Breast epithelium (tissue), 3 donors: ENCODE results near the gene MCUB.

Experiments used
- CTCF ChIP-seq, 3 donors: fragments of 450-650 bp; IDR thresholded peaks; one replicate each; pipeline ENCODE4 v1.5.1; 2016 to 2017; ENCODE audit warnings: antibody characterized with exemption in 3 of 3, mild to moderate bottlenecking in 3 of 3, moderate library complexity in 3 of 3
- POLR2A ChIP-seq: fragments of 450-650 bp; IDR thresholded peaks from one replicate; pipeline ENCODE4 v1.6.1; 2016; ENCODE audit warnings: antibody characterized with exemption, mild to moderate bottlenecking, moderate library complexity
- POLR2AphosphoS5 ChIP-seq, 3 donors: sonication (generic); formaldehyde crosslinking; IDR thresholded peaks; one replicate each; pipeline ENCODE4 v1.6.1; 2017; ENCODE audit warnings: antibody characterized with exemption in 3 of 3

DNA sequence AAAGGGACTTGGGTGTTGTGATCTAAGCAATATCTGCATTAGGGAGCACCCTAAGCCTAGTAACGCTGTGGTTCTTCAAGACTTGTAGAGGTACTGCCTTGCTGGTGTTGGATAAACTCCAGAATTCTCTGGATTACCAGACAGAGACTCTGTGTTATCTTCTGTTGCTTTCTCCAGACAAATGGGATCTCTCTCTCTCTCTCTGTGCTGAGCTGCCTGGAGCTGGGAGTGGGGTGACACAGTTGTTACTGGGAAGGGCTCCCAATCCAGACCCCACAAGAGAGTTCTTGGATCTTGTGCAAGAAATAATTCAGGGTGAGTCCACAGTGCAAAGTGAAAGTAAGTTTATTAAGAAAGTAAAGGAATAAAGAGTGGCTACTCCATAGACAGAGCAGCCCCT, 48.8 kb downstream of the MCUB start:
- no peak for TF ChIP-seq CTCF (IDR thresholded peaks at IDR 0.05)
- no peak for TF ChIP-seq POLR2A
- no peak for TF ChIP-seq POLR2AphosphoS5 (IDR thresholded peaks at IDR 0.05)
